OCI-LY7 (cell line): ENCODE results near the gene COL18A1.

Source experiments
- CTCF ChIP-seq: fragments of 200-600 bp; sonication (generic); conservative IDR thresholded peaks from 2 replicates; pipeline ENCODE4 v1.5.1; 2014; ENCODE audit warnings: mild to moderate bottlenecking, antibody characterized with exemption, low read length, moderate library complexity, mixed read lengths
- EZH2phosphoT487 ChIP-seq: fragments of 200-600 bp; sonication (generic); IDR thresholded peaks from 2 replicates; pipeline ENCODE4 v1.6.1; 2018; ENCODE audit warnings: low read depth, borderline replicate concordance, mild to moderate bottlenecking, mixed run types, antibody characterized with exemption, low read length, moderate library complexity, mixed read lengths

- TF ChIP-seq CTCF = no peak
- TF ChIP-seq EZH2phosphoT487 = no peak
These were observed 29.1 kb downstream of the COL18A1 start for GRCh38 chr21:45433911-45434644.
